ENCODE measurements around the gene TMC1. TPM values are rescaled to one million over a fixed set of nuclear protein-coding genes. Genes with fewer than 3 reads are reported as not detected.

The TMC1 gene
- total RNA-seq, 2 donors from 2014 or later, result not detected

GRCh38 chr9:72575666-72576065 lies 54.3 kb downstream of the TMC1 start:
- Histone ChIP-seq H3K4me3 (no peak overlapping the region), H3K27me3 (replicated peaks; ENCODE audit: insufficient read depth) (no peaks in the 10 kb centered on the region), H3K4me1 (ENCODE audit: control insufficient read depth in 1 of 2, low read depth in 2 of 2) (peaks cover 15 to 33% of the 10 kb centered on the region in 2 donors), H3K36me3 (no peaks in the 10 kb centered on the region), H3K9me3 (no peaks in the 10 kb centered on the region), H3K27ac (no peak overlapping the region)
- no peak for DNase-seq (ENCODE audit: low spot score)
- TF ChIP-seq CTCF (IDR thresholded peaks at IDR 0.05), result no peak
- no peak for ATAC-seq (ENCODE audit: insufficient number of reproducible peaks, low FRiP score, low read depth)

- DNase-seq (ENCODE audit: low spot score) (no peak), ATAC-seq (ENCODE audit: insufficient number of reproducible peaks, low FRiP score, low read depth) (no peak)
- H3K27ac ChIP-seq, result no peak overlapping the region
- H3K9me3 ChIP-seq, result no peaks in the 10 kb centered on the region
- no peaks in the 10 kb centered on the region for H3K36me3 ChIP-seq
- H3K4me3 ChIP-seq, result no peak overlapping the region
- peaks cover 15 to 36% of the 10 kb centered on the region in 2 donors for H3K4me1 ChIP-seq (ENCODE audit: control insufficient read depth in 1 of 2, low read depth in 2 of 2)
- no peak for TF ChIP-seq CTCF (IDR thresholded peaks at IDR 0.05)
- H3K27me3 ChIP-seq (replicated peaks; ENCODE audit: insufficient read depth), result no peaks in the 10 kb centered on the region
Observed at GRCh38 chr9:72576087-72576486, 54.7 kb downstream of the TMC1 start.

GRCh38 chr9:72577212-72577753 lies 55.9 kb downstream of the TMC1 start:
- H3K9me3 ChIP-seq, result no peaks in the 10 kb centered on the region
- H3K36me3 ChIP-seq, result no peaks in the 10 kb centered on the region
- ATAC-seq (ENCODE audit: insufficient number of reproducible peaks, low FRiP score, low read depth), result no peak
- no peak for DNase-seq (ENCODE audit: low spot score)
- H3K4me1 ChIP-seq (ENCODE audit: control insufficient read depth in 1 of 2, low read depth in 2 of 2), result peaks cover 20 to 45% of the 10 kb centered on the region in 2 donors
- peak overlapping the region in 1 of 2 donors; percentile 45 for H3K27ac ChIP-seq
- no peaks in the 10 kb centered on the region for H3K27me3 ChIP-seq (replicated peaks; ENCODE audit: insufficient read depth)
- TF ChIP-seq CTCF (IDR thresholded peaks at IDR 0.05), result no peak
- peak overlapping the region; percentile 12 for H3K4me3 ChIP-seq

GRCh38 chr9:72579190-72579589 lies 57.8 kb downstream of the TMC1 start:
- ATAC-seq (ENCODE audit: insufficient number of reproducible peaks, low FRiP score, low read depth) (no peak), DNase-seq (ENCODE audit: low spot score) (no peak)
- TF ChIP-seq CTCF (IDR thresholded peaks at IDR 0.05), result no peak
- H3K27ac ChIP-seq, result peak overlapping the region in 1 of 2 donors; percentile 46
- peaks cover 20 to 45% of the 10 kb centered on the region in 2 donors for H3K4me1 ChIP-seq (ENCODE audit: control insufficient read depth in 1 of 2, low read depth in 2 of 2)
- no peak overlapping the region for H3K4me3 ChIP-seq
- no peaks in the 10 kb centered on the region for H3K36me3 ChIP-seq
- H3K27me3 ChIP-seq (replicated peaks; ENCODE audit: insufficient read depth), result no peaks in the 10 kb centered on the region
- H3K9me3 ChIP-seq, result no peaks in the 10 kb centered on the region

- no peak for DNase-seq (ENCODE audit: low spot score)
- H3K4me1 ChIP-seq (ENCODE audit: control insufficient read depth in 1 of 2, low read depth in 2 of 2), result peaks cover 20 to 45% of the 10 kb centered on the region in 2 donors
- H3K27ac ChIP-seq, result no peak overlapping the region
- H3K36me3 ChIP-seq, result no peaks in the 10 kb centered on the region
- H3K27me3 ChIP-seq (replicated peaks; ENCODE audit: insufficient read depth), result no peaks in the 10 kb centered on the region
- no peak for ATAC-seq (ENCODE audit: insufficient number of reproducible peaks, low FRiP score, low read depth)
- no peak for TF ChIP-seq CTCF (IDR thresholded peaks at IDR 0.05)
- H3K9me3 ChIP-seq, result no peaks in the 10 kb centered on the region
- no peak overlapping the region for H3K4me3 ChIP-seq
Observed at GRCh38 chr9:72579880-72580550, 58.6 kb downstream of the TMC1 start.
